SK-N-SH (cell line): Measurements from ENCODE around the gene ENPP5.

Experiments used
- EP300 ChIP-seq, 2 experiments: IDR thresholded peaks; 2 replicates each; pipeline versions ENCODE4 v1.4.0 to v1.6.1; 2012; ENCODE audit warnings: borderline replicate concordance in 1 of 2, low read depth in 1 of 2, low read length in 1 of 2
- GABPA ChIP-seq: IDR thresholded peaks from 2 replicates; pipeline ENCODE4 v1.4.0; 2012; ENCODE audit warnings: low read depth, mild to moderate bottlenecking
- JUND ChIP-seq: IDR thresholded peaks from 2 replicates; pipeline ENCODE4 v1.4.0; 2012
- MEF2A ChIP-seq: IDR thresholded peaks from 2 replicates; pipeline ENCODE4 v1.4.0; 2012; ENCODE audit warnings: low read depth, borderline replicate concordance
- POLR2AphosphoS5 ChIP-seq: IDR thresholded peaks from 2 replicates; pipeline ENCODE4 v1.6.1; 2012; ENCODE audit warnings: low read depth, low read length
- RAD21 ChIP-seq: IDR thresholded peaks from 2 replicates; pipeline ENCODE4 v1.6.1; 2012; ENCODE audit warnings: mild to moderate bottlenecking, low read length
- RCOR1 ChIP-seq: fragments of 150-350 bp; IDR thresholded peaks from 2 replicates; pipeline ENCODE4 v1.6.1; 2017; ENCODE audit warnings: antibody characterized with exemption, low read length
- TAF1 ChIP-seq: IDR thresholded peaks from 2 replicates; pipeline ENCODE4 v1.6.1; 2012; ENCODE audit warnings: low read depth, mild to moderate bottlenecking, low read length, moderate library complexity, borderline replicate concordance
- TF ChIP-seq, protein P1 (sequence below): fragments of 200-600 bp; sonication (generic); IDR thresholded peaks from 2 replicates; pipeline ENCODE4 v1.6.1; 2017; ENCODE audit warnings: antibody characterized with exemption, mild to moderate bottlenecking, moderate library complexity
- TF ChIP-seq, protein P2 (sequence below): IDR thresholded peaks from 2 replicates; pipeline ENCODE4 v1.6.1; 2012; ENCODE audit warnings: mild to moderate bottlenecking, low read depth, low read length, moderate library complexity

DNA sequence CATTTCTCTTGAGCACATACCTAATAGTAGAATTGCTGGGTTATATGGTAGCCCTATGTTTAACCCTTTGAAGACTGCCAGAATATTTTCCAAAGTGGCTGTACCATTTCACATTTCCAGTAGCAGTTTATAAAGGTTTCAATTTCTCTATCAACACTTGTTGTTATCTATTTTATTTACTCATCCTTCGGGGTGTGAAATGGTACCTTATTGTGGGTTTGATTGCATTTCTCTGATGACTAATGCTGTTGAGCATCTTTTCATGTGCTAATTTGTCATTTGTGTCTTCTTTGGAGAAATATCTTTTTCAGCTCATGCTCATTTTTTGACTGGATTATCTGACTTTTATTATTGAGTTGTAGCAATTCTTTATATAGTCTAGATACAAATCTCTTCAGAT lies 35.6 kb downstream of the ENPP5 start:
- TF ChIP-seq POLR2AphosphoS5: no peak
- TF ChIP-seq EP300 (IDR thresholded peaks at IDR 0.05; ENCODE audit: borderline replicate concordance in 1 of 2, low read depth in 1 of 2, low read length in 1 of 2): no peak
- TF ChIP-seq, protein P1, sequence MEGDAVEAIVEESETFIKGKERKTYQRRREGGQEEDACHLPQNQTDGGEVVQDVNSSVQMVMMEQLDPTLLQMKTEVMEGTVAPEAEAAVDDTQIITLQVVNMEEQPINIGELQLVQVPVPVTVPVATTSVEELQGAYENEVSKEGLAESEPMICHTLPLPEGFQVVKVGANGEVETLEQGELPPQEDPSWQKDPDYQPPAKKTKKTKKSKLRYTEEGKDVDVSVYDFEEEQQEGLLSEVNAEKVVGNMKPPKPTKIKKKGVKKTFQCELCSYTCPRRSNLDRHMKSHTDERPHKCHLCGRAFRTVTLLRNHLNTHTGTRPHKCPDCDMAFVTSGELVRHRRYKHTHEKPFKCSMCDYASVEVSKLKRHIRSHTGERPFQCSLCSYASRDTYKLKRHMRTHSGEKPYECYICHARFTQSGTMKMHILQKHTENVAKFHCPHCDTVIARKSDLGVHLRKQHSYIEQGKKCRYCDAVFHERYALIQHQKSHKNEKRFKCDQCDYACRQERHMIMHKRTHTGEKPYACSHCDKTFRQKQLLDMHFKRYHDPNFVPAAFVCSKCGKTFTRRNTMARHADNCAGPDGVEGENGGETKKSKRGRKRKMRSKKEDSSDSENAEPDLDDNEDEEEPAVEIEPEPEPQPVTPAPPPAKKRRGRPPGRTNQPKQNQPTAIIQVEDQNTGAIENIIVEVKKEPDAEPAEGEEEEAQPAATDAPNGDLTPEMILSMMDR: no peak
- TF ChIP-seq GABPA: no peak
- TF ChIP-seq TAF1: no peak
- TF ChIP-seq, protein P2, sequence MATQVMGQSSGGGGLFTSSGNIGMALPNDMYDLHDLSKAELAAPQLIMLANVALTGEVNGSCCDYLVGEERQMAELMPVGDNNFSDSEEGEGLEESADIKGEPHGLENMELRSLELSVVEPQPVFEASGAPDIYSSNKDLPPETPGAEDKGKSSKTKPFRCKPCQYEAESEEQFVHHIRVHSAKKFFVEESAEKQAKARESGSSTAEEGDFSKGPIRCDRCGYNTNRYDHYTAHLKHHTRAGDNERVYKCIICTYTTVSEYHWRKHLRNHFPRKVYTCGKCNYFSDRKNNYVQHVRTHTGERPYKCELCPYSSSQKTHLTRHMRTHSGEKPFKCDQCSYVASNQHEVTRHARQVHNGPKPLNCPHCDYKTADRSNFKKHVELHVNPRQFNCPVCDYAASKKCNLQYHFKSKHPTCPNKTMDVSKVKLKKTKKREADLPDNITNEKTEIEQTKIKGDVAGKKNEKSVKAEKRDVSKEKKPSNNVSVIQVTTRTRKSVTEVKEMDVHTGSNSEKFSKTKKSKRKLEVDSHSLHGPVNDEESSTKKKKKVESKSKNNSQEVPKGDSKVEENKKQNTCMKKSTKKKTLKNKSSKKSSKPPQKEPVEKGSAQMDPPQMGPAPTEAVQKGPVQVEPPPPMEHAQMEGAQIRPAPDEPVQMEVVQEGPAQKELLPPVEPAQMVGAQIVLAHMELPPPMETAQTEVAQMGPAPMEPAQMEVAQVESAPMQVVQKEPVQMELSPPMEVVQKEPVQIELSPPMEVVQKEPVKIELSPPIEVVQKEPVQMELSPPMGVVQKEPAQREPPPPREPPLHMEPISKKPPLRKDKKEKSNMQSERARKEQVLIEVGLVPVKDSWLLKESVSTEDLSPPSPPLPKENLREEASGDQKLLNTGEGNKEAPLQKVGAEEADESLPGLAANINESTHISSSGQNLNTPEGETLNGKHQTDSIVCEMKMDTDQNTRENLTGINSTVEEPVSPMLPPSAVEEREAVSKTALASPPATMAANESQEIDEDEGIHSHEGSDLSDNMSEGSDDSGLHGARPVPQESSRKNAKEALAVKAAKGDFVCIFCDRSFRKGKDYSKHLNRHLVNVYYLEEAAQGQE: no peak
- no peak for TF ChIP-seq MEF2A
- TF ChIP-seq RAD21: no peak
- no peak for TF ChIP-seq JUND
- TF ChIP-seq RCOR1: no peak
